Left ventricle myocardium inferior (tissue), 1 donor: ENCODE measurements around the gene MAPKAPK2. TPM values are rescaled to one million over a fixed set of nuclear protein-coding genes. Genes with fewer than 3 reads are reported as not detected.
A peak's percentile ranks its signal among the peaks of the same experiment; 100 is the strongest.

Source experiments
- DNase-seq: peaks from one replicate; pipeline ENCODE4 v3.0.0-alpha.2; 2020
- H3K27ac ChIP-seq: fragments of 200-600 bp; replicated peaks from 2 replicates; pipeline ENCODE4 v1.8.0; 2021
- H3K27me3 ChIP-seq: fragments of 200-600 bp; 2 replicates; pipeline ENCODE4 v1.8.0; 2021; ENCODE audit warnings: low read depth
- H3K36me3 ChIP-seq: fragments of 200-600 bp; 2 replicates; pipeline ENCODE4 v1.8.0; 2021
- H3K4me1 ChIP-seq: fragments of 200-600 bp; 2 replicates; pipeline ENCODE4 v1.8.0; 2021
- H3K4me3 ChIP-seq: fragments of 200-600 bp; 2 replicates; pipeline ENCODE4 v1.8.0; 2021; ENCODE audit warnings: mild to moderate bottlenecking, moderate library complexity
- H3K9me3 ChIP-seq: fragments of 200-600 bp; replicated peaks from 2 replicates; pipeline ENCODE4 v1.8.0; 2021
- CTCF ChIP-seq: fragments of 200-600 bp; IDR thresholded peaks from 2 replicates; pipeline ENCODE4 v1.8.0; 2021; ENCODE audit warnings: antibody characterized with exemption, mild to moderate bottlenecking, borderline replicate concordance
- intact Hi-C: fragments of 100-400 bp; cut with micrococcal nuclease; formaldehyde crosslinking; loops from one replicate; pipeline ENCODE4 v1.11.0; 2022
- total RNA-seq: library from RNA; stranded (reverse); fragmentation: NEBNext Ultra II Directional; extraction: Animal tissue kit (Norgen Biotek cat#: 25700); gene quantifications from one replicate; pipeline ENCODE4 v1.2.1, GENCODE V29; 2021
- donor health status: DM: no; HTN: yes; CAD: no; lungs with severe emphysema.

Gene MAPKAPK2
- total RNA-seq, 1 donor from 2014 or later, result 215 TPM

GRCh38 chr1:206768472-206769303 lies 84.0 kb downstream of the MAPKAPK2 start:
- TF ChIP-seq CTCF, result no peak
- H3K36me3 ChIP-seq, result no peaks in the 10 kb centered on the region
- H3K4me3 ChIP-seq, result no peak overlapping the region
- no peak overlapping the region for H3K27ac ChIP-seq
- H3K4me1 ChIP-seq, result no peaks in the 10 kb centered on the region
- peaks cover 17% of the 10 kb centered on the region for H3K27me3 ChIP-seq
- no peak for DNase-seq
- intact Hi-C loops, result no loop called here
- no peaks in the 10 kb centered on the region for H3K9me3 ChIP-seq

GRCh38 chr1:206769304-206769731 lies 84.6 kb downstream of the MAPKAPK2 start:
- Histone ChIP-seq H3K9me3 (no peaks in the 10 kb centered on the region), H3K27ac (no peak overlapping the region), H3K36me3 (no peaks in the 10 kb centered on the region), H3K4me1 (no peaks in the 10 kb centered on the region), H3K4me3 (peak overlapping the region; percentile 35), H3K27me3 (peaks cover 22% of the 10 kb centered on the region)
- TF ChIP-seq CTCF, result no peak
- no peak for DNase-seq
- intact Hi-C loops, result no loop called here

GRCh38 chr1:206770531-206771337 lies 86.0 kb downstream of the MAPKAPK2 start, which contains the start of gene IL19:
IL19 (plus strand) TSS chr1:206770773; CDS start chr1:206836663, 65,890 bp downstream.
- Histone ChIP-seq H3K27me3 (peaks cover 27% of the 10 kb centered on the region), H3K9me3 (no peaks in the 10 kb centered on the region), H3K4me3 (peak within 1 kb of the TSS; percentile 35), H3K36me3 (no peaks in the 10 kb centered on the region), H3K27ac (peak within 1 kb of the TSS; percentile 42), H3K4me1 (no peaks in the 10 kb centered on the region)
- intact Hi-C loops, result no loop called here
- peak; percentile 26 for DNase-seq
- no peak for TF ChIP-seq CTCF

GRCh38 chr1:206771338-206771692 lies 86.6 kb downstream of the MAPKAPK2 start:
- no peaks in the 10 kb centered on the region for H3K36me3 ChIP-seq
- TF ChIP-seq CTCF, result no peak
- no peak for DNase-seq
- no peaks in the 10 kb centered on the region for H3K4me1 ChIP-seq
- H3K27ac ChIP-seq, result peak overlapping the region; percentile 30
- no peak overlapping the region for H3K4me3 ChIP-seq
- intact Hi-C loops, result no loop called here
- peaks cover 27% of the 10 kb centered on the region for H3K27me3 ChIP-seq
- no peaks in the 10 kb centered on the region for H3K9me3 ChIP-seq

- intact Hi-C loops, result no loop called here
- H3K4me3 ChIP-seq, result no peak within 1 kb of the TSS
- peak; percentile 24 for DNase-seq
- peak within 1 kb of the TSS; percentile 30 for H3K27ac ChIP-seq
- H3K27me3 ChIP-seq, result peaks cover 27% of the 10 kb centered on the region
- no peaks in the 10 kb centered on the region for H3K9me3 ChIP-seq
- no peaks in the 10 kb centered on the region for H3K4me1 ChIP-seq
- no peaks in the 10 kb centered on the region for H3K36me3 ChIP-seq
- TF ChIP-seq CTCF, result no peak
These were observed 87.7 kb downstream of the MAPKAPK2 start, which contains the start of gene IL10 for GRCh38 chr1:206772243-206772937. IL10 (minus strand) TSS chr1:206772494; CDS start chr1:206772435, 59 bp downstream.
